ENCODE results near the gene PTX4. TPM values are rescaled to one million over a fixed set of nuclear protein-coding genes. Genes with fewer than 3 reads are reported as not detected.
"Not testable (repeated sequence)": the region's sequence is repeated elsewhere in the genome, so short reads cannot be mapped to it uniquely, and the experiment has no call there.

The PTX4 gene
- total RNA-seq, 2 donors from 2014 or later, result not detected

DNA sequence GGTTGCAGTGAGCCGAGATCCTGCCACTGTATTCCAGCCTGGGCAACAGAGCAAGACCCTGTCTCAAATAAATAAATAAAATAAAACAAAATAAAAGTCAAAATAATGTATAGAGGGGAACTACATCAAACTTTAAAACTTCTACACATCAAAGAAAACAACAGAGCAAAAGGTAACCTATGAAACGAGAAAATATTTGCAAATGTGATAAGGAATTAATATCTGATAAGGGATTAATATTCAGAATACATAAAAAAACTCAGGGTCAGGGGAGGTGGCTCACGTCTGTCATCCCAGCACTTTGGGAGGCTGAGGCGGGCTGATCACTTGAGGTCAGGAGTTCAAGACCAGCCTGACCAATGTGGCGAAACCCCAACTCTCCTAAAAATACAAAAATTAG lies 19.6 kb downstream of the PTX4 start:
- DNase-seq; intact Hi-C loops (cut with DNase I, micrococcal nuclease); ATAC-seq: not testable (repeated sequence)

DNA sequence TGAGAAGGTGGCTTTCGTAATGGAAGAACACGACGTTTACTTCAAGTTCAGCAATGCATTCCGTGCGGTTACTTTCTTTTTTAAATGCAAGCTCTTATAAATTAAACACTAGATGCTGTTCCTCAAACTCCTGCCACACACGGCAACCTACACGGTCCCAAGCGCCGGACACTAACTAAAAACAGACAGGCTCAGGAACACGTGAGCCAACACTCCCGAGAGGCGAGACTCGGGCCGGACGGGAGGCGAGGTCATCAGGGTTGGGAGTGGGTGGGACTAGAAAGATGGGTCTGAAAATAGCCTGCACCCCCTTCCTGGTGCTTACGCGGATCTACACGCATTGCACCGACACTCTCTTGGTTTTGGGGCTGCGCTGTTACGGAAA lies 20.3 kb downstream of the PTX4 start:
- DNase-seq (no peak), ATAC-seq (no peak)
- intact Hi-C loops (cut with DNase I, micrococcal nuclease), result no loop called here

DNA sequence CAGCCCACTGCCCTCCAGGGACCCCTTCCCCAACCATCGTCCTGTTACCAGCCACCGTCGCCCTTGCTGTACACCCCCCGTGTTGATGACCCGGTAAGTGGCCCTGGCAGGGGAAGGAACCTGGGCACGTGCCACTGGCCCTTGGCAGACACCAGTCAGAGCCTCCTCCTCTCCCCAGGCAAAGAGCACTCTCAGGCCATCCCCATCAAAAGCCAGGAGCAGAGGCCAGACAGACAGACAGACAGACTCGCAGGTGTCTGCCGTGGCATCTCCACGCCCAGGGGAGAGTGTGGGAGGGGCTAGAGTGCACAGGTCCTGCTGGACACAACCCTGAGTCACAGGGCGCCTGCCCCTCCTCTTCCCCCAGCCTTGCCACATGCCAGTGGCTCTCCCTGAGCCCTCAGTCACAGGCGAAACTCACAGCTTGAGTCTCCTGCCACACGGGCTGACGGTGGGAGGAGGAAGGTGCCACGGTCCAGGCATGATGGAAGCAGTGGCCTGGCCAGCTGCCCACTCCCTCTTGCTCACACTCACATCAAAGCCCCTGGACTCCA lies 21.7 kb downstream of the PTX4 start:
- intact Hi-C loops (cut with DNase I, micrococcal nuclease), result no loop called here
- DNase-seq (no peak), ATAC-seq (peak; percentile 28)

DNA sequence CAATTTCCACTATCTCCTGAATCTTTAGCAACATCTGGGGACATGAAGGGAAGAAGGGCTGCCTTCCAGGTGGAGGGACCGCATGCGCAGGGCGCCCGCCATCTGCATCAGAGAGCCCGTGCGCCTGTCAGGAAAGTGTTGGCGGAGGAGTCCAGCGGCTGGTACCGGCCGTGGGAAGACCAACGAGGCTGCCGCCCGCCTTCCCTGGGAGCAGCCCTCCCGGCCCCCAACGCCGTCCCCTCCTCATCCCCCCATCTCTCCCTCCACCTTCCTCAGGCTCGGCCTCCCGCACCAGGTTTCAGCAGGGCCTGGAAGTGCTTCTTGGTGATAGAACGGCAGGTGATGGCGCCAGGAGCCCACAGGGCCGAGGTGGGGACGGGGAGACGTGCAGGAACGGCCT lies 22.7 kb downstream of the PTX4 start:
- intact Hi-C loops (cut with DNase I, micrococcal nuclease), result no loop called here
- DNase-seq (no peak), ATAC-seq (no peak)

DNA sequence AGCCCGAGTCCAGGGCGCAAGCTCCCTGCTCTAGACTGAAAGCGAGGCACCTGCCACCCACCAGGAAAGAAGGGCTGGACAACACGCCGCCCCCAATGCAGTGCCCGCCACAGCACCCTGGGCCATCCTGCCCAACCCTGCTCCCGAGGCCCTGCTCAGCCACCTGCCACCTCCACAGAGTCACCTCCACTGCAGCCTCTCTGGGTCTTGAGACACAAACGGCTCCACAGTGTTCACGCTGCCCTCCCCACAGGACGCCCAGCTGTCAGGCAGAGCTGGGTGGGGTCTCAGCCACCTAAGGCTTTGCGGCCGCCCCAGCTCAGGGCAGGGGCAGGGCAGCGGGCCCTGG lies 23.2 kb downstream of the PTX4 start:
- no peak for ATAC-seq
- intact Hi-C loops (cut with DNase I, micrococcal nuclease), result no loop called here
- no peak for DNase-seq

DNA sequence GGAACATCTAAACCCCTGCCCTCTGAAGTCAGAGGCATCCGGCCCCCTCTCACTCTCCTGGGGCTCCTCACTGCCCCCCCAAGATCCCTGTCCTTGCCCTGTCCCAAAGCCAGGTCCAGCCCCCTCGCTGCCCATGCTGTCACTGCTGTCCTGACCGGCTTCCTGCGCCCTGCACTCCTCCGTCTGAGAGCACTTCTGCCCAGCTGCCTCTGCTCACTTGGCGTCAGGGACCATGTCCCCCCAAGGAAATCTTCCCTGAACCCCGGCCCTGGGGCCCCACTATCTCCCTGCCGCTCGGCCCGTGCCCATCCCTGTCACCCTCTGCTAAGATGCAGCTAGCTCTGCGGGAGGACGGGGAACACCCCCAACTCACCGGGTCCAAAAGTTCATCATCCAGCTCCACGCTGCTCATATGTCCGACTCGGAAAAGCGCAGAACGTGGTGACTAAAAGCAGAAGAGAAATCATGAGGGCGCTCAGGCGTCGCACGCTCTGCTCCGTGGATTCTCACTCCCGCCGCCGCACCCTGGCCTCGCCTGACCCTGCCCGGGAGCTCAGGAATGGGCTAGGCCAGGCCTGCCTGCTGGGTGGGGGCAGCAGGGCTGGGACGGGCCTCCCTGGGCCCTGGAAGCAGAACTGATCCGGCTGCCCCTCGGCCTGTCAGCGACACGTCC lies 23.7 kb downstream of the PTX4 start:
- ATAC-seq, result no peak
- no peak for DNase-seq
- intact Hi-C loops (cut with DNase I, micrococcal nuclease), result no loop called here

DNA sequence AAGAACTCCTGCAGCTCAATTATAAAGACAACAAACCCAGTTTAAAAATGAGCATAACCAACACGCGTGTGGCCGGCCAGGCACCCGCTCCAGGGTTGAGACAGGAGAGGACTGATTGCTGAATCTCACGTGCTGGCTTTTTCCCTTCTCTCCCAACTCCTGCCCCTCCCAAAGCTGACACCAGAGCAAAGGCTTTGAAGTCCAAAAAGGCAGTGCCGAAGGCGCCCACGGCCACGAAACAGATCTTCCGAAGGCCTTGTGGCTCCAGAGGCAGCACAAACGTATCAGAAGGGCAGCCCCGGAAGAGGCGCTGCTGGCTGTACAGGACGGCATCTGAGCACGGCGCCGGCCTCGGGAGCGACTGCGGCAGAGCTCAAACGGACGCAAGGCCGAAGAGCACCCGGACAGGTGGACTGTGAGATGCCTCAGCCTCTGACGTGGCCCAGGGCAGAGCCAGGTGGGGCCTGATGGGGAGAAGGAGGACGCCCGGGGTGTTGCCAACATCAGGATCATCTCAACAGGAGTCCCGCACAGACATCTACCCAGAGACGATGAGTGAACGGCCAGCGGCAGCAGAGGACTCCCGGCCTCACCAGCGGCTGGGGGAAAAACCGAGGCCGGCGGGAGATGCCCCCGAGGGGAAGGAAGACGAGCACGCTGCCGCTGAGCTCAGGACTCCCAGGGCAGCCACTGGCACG lies 24.4 kb downstream of the PTX4 start:
- intact Hi-C loops (cut with DNase I, micrococcal nuclease), result no loop called here
- DNase-seq (no peak), ATAC-seq (no peak)

DNA sequence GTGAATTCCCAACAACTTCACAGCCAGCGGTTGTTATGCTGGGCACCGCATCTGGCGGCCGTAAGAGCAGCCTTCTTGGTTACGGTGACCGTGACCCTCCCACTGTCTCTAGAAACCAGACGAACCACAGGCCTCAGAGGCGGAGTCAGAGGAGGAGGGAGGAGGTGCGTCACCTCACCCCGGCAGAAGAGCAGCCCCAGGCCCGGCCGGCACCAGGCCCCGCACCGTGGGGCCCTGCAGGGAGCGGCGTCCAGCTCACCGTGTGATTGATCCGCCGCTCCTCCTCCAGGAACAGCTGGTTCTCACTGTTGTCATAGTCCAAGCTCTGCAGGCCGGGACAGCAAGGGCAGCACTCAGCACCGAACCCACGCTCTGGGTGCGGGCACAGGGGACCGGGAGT lies 27.6 kb downstream of the PTX4 start:
- intact Hi-C loops (cut with DNase I, micrococcal nuclease), result no loop called here
- no peak for ATAC-seq
- no peak for DNase-seq

DNA sequence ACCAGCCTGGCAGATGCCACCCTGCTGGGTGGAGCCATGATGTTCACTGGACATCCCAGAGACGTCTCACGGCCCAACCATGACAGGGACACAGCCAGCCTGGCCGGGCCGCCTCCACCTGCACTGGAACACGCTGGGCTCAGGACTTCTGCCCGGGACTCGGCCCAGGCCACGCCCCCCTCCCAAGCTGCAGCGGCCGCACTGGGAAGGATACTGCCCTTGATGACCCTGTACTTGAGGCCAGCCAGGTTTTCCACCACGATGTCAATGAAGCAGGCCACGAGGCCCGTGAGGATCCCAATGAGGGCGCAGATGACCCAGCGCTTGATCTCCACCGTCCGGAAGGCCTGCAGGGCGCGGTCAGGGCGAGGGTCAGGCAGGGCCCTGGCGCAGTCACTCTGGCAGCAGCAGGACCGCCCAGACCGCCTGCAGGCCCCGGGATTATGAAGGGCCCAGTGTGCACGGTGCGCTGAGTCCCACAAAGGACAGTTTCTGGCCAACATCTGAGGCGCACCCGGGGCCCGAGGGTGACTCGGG lies 28.1 kb downstream of the PTX4 start:
- intact Hi-C loops (cut with DNase I, micrococcal nuclease), result no loop called here
- DNase-seq (no peak), ATAC-seq (no peak)

DNA sequence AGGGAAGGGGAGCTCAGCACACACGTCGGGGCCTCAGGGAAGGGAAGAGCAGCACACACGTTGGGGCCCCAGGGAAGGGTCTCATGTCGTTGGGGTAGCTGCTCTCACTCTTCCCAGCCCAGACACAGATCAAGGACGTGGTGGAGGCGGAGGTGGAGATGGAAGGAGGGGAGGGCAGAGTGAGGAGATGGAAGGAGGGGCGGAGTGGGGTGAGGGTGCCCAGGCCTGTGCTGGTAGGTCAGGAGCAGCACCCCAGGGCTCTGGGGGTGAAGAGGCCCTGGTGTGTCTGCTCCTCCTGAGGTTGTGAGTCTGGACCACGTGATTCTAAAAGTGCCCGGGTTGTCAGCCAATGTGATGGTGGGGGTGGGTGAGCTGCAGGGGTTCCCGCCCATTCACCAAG lies 28.8 kb downstream of the PTX4 start:
- DNase-seq (no peak), ATAC-seq (no peak)
- intact Hi-C loops (cut with DNase I, micrococcal nuclease), result no loop called here

DNA sequence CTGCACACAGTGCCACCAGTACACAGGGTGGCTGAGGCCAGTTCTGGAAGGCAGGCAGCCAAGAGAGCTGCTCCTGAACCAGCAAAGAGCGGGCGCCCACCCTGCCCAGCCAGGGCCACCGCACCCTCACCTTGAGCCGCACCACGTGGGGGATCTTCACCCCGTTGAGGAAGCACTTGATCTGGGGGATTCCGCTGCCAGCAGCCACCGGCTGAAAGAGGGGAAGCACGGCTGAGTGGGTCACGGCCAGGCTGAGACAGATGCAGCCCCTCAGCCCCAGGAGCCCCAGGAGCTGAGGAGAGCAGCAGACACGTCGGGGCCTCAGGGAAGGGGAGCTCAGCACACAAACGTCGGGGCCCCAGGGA lies 29.8 kb downstream of the PTX4 start:
- no peak for DNase-seq
- ATAC-seq, result no peak
- intact Hi-C loops (cut with DNase I, micrococcal nuclease), result no loop called here

DNA sequence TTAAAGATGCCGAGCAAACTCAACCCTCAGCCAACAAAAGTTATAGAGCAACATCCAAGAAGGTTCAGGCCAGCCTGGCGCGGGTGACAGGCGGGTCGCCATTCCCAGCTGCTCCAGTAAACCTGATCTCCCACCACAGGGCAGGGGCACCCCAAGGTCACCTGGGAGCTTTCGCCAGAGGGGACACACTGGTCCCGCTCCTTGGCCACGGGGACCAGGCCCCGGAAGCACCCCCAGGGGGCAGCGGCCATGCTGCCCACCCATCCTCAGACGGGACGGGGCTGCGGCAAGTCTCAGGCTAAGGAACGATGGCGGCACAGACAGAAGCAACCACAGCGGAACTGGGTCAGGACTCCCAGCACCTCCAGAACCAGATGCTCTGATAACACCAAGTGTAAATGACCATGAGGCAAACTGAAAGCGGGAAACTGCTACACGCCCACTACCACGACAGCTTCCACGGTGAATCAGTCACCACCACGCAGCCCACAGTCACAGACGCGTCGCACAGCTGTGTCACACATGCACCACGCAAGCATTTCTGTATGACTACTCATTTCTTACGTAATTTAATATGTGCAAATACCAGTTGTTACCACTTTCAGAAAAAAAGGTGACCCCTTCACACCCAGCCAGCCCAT lies 30.3 kb downstream of the PTX4 start:
- no peak for DNase-seq

DNA sequence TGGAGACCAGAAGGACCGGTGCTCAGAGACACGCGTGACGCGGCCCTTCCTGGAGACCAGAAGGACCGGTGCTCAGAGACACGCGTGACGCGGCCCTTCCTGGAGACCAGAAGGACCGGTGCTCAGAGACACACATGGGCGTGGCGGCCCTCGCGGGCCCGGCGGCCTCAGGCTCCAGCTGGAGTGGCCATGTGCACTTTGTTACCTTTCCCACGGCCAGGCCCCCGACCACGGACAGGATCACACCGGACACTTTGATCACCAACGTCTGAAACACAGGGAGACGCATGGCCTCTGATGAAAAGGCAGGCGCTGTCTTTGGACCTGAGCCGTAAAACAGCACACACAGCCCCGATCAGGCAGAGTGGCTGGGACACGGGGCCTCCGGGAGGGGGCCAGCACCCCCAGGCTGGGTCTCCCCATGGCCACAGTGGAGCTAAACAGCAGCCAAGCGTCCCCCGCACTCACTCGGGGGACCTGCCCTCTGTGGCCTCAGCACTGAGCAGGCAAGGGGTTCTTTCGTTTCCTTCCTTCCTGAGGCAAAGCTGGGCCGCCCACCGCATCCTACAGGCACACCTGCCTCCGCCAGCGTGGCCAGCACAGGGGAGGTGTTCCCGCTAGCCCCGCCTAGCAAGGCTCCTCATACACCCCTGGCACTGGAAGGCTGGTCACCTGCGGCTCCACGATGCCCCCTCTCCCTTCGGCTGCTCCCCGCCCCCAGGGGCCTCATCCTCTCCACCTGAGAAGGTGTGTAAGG lies 31.1 kb downstream of the PTX4 start:
- ATAC-seq (no peak), DNase-seq (no peak)
- intact Hi-C loops (cut with DNase I, micrococcal nuclease), result no loop called here

More for the DNA sequence above, 30.3 kb downstream of the PTX4 start:
- ATAC-seq, result no peak
- intact Hi-C loops (cut with DNase I, micrococcal nuclease), result no loop called here

DNA sequence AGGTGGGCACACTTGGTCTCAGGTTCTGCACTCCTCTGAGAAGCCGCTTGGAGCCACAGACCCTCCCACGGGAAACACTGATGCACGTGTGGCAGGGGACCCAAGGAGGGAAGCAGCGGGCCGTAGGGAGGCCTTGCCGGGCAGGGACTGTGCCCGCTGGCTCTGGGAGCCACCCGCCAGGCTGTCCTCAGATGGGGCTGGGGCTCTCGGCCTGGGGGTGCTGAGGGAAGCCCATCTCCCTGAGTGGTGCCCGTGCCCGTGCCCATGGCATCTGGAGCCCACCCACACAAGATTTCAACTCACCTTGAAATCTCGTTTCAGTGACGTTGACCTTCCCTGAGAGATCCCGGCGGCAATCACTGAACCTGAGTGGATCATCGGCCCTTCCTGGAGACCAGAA lies 31.8 kb downstream of the PTX4 start:
- intact Hi-C loops (cut with DNase I, micrococcal nuclease), result no loop called here
- ATAC-seq, result no peak
- DNase-seq, result no peak

DNA sequence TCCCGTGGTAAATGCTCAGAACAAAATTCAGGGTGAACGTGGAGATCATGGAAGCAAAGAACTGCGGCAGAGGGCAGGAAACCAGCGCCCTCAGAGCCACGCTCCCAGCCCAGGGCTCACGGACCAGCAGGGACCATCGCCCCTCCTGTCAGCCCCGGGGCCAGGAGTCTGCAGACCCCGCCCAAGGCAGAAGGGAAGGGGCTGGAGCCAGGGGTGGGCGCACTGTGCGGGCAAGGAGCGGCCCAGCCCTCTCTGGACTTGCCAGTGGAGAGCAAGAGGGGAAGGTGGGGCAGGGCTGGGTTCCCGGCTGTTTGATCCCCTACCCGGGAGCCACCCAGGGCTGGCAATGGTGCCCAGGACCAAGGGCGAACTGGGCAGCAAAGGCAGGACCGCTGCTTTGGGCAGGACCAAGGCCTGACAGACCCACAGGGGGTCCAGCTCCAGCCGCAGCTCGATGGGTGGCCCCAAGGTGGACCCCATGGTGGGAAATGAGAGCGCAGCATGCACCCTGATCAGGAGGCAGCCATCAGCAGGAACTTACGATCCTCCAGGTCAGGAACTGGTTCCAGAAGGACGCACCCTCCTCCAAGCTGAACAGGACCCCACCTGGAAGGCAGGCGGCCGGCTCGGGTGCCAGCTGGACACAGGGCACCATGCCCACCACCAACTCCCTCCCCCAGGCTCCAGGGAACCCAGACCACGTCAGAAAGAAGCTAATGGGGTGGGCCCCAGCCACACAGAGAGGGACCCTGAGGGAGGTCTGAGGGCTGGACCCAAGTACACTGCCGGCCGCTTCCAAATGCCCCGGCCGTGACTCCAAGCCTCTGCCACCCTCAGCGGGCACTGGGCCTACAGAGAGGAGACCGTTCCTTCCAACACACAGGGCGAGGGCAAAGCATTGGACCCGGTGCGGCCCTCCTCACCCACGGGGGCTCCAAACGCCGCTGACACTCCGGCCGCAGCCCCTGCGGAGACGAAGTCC lies 33.3 kb downstream of the PTX4 start:
- ATAC-seq (no peak), DNase-seq (no peak)
- intact Hi-C loops (cut with DNase I, micrococcal nuclease), result no loop called here

DNA sequence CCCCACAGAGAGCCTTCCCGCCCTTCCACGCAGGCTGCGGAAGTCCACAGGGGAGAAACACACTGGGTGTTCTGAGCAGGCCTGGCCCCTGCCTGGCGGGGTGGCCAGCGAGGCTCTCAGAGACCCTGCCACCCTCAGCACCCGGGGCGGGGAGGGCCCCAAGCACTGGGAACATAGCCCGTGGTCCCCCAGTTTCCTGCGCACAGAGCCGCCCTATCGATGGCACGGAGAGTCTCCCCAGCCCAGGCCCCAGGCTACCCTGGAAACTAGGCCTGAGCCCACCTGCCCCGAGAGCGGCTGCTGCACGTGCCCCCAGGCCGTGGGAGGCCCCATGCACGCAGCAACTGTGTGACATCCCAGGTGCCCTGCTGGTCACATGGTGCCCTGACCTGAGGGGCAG lies 34.2 kb downstream of the PTX4 start:
- intact Hi-C loops (cut with DNase I, micrococcal nuclease), result no loop called here
- DNase-seq, result no peak
- ATAC-seq, result no peak

DNA sequence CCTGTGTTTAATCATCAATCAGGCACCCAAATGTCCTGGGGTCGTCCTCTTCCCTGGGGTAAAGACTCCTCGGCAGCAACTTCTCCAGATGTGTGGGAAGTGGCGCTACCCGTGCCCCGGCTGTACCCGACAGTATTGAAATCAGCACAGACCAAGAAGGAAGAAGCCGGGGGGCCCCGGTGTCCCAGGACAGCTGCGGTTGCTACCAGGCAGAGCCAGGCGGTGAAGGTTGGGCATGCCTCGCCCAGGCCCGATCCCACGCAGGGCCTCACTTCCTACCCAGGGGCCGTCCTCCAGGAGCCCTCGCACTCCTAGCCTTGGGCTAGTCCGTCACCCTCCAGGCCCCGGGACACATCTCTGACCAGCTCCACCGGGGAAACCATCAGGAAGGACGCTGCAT lies 35.4 kb downstream of the PTX4 start:
- DNase-seq (no peak), ATAC-seq (no peak)
- intact Hi-C loops (cut with DNase I, micrococcal nuclease), result no loop called here

DNA sequence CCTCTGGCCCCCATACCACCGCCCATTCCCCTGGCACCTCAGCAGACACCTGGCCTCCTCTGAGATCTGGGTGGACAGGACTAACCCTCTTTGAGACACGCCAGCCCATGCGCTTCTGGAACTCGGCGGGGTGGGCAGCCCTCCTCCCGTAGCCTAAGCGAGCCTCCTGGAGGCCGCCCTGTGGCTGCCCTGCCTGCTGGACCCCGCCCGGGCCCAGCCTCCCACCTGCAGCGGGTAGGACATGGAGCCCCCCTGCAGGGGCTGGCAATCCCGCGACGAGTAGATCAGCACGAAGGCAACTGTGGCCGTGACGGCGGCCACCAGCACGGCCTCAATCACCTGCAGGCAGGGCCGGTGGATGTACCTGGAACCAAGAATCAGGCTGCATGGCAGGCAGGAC lies 36.2 kb downstream of the PTX4 start:
- ATAC-seq, result no peak

More for the DNA sequence above, 36.2 kb downstream of the PTX4 start:
- no peak for DNase-seq
- intact Hi-C loops (cut with DNase I, micrococcal nuclease), result no loop called here
